Epidermal melanocyte (primary cell): ENCODE data around the gene GPR17.

Source experiments
- DNase-seq: peaks from one replicate; pipeline ENCODE4 v3.0.0; 2011; ENCODE audit warnings: low spot score; ENCODE audit not compliant: insufficient read length

GPR17 gene

DNA sequence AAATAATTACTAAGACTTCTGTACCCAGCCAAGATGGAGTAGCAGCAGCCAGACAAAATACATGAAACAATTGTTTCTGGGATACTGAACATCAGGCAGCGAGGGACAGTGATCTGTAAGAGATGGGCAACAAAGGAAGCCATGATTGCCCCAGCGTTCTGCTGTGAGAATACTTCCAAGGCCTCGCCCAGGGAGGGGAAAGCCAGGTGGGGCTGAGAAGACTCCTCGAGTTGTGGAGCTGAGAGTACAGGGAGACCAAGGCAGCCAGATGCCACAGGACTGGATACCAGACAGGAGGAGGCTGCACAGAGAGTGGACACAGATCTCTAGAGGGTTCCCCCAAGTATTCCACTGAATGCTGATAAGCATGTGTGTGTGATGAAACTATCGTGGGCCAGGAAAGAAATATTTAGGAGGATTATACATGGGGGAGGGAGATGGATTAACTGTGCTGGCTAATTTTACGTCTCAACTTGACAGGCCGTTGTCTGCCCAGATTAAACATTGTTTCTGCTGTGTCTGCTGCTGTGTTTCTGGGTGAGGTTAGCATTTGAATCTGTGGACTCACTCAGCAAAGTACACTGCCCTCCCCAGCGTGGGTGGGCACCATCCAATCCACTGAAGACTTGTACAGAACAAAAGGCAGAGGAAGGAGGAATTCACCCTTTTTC is 39.6 kb downstream of the GPR17 start:
- DNase-seq = no peak

DNA sequence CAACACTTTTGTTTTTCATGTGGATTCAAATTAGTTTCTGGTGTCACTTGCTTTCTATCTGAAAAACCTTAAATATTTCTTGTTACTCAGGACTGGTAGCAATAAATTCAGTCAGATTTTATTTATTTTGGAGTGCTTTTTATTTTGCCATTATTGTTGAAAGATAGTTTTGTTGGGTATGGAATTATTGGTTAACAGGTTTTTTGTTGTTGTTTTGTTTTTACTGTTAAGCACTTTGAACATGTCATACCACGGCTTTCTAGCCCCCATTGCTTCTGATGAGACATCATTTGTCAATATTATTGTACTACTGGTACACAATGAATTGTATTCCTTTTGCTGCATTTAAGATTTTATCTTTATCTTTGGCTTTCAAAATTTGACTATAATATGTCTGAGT is 42.5 kb downstream of the GPR17 start:
- no peak for DNase-seq

DNA sequence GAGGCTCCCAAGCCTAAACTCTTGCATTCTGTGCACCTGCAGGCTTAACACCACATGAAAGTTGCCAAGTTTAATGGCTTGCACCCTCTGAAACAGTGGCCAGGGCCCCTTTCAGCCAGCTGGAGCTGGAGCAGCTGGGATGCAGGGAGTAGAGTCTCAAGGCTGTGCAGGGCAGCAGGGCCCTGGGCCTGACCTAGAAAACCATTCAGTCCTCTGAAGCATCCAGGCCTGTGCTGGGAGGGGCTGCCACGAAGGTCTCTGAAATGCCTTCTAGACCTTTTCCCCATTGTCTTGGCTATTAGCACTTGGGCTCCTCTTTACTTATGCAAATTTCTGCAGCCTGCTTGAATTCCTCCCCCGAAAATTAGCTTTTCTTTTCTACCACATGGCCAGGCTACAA is 44.7 kb downstream of the GPR17 start:
- no peak for DNase-seq

DNA sequence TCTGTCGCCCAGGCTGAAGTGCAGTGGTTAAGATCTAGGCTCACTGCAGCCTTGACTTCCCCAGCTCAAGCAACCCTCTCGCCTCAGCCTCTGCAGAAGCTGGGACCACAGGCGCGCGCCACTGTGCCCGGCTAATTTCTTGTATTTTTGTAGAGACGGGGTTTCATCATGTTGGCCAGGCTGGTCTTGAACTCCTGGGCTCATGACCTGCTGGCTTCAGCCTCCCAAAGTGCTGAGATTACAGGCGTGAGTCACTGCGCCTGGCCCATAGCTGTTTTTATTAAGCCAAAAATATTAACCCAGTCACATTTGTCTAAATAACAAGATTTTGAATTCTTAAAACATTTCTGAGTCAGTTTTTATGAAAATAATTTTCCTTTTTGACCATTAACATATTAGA is 49.0 kb downstream of the GPR17 start:
- no peak for DNase-seq

DNA sequence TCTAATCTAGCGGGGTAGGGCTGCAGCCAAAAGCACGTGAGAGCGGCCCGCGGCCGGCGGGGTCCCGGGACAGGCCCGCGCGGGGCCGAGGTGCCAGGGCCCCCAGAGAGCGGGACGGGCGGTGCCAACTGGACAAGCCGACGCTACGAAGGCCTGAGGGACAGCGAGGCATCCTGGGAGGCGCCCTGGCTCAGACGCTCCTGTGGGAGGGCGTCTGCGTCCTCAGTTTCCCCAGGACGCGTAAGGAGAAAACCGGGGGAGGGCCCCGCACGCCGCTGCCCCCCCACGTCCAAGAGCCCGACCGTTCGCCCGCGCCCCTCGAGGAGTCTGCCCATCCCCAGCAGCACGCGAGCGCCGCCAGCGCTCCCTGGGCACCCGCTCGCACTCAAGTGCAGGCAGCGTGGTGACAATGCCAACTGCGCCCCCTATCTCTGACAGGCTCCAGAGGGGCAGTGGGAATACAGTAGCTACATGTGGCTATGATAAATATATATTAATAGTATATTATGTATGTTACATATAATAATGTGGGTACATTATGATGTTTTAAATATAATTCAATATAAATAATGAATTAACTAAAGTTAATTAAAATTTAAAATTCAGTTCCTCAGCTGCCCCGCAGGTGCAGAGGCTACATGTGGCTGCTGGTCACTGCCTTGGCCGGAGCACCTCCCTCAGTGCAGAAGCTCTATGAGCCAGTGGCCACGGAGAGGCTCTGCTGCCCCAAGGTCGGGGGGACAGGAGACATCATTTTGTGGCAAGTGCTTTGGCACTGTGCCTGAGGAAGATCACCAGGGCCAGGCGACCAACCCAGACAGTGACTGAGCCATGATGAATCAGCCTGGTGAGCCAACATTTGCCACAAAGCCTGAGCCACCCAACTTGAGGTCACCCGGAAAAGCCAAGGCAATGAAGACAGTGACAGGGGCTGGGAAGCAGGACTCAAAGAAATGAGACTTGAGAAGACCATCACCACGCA is 49.8 kb downstream of the GPR17 start:
- no peak for DNase-seq

DNA sequence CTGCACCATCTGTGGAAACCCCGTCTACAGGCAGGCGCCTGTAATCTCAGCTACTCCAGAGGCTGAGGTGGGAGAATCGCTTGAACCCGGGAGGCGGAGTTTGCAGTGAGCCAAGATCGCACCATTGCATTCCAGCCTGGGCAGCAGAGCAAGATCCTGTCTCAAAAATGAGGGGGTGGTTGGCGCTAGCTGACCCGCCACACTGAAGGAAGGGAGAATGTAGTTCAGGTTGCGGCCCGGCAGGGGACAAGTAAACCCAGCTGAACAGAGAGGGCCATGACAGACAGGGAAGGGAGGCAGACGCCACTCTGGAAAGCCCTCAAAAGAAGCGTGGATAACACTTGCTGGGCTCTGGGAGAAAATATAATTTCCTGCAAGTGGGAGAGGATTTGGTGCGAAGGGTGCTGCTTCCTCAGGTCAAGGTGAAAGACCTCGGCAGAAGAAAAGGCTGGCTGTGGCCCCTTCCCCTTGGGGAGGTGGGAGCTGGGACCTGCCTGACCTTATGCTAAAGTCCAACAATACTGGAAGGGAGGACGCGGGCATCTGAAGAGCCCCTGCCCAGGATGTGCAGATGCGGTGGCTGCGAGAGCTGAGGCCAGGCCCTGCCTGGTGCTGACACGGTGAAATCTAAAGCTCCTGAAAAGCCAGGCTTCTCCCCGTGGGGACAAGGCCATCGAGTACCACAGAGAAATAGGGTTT is 51.7 kb downstream of the GPR17 start:
- DNase-seq = no peak

DNA sequence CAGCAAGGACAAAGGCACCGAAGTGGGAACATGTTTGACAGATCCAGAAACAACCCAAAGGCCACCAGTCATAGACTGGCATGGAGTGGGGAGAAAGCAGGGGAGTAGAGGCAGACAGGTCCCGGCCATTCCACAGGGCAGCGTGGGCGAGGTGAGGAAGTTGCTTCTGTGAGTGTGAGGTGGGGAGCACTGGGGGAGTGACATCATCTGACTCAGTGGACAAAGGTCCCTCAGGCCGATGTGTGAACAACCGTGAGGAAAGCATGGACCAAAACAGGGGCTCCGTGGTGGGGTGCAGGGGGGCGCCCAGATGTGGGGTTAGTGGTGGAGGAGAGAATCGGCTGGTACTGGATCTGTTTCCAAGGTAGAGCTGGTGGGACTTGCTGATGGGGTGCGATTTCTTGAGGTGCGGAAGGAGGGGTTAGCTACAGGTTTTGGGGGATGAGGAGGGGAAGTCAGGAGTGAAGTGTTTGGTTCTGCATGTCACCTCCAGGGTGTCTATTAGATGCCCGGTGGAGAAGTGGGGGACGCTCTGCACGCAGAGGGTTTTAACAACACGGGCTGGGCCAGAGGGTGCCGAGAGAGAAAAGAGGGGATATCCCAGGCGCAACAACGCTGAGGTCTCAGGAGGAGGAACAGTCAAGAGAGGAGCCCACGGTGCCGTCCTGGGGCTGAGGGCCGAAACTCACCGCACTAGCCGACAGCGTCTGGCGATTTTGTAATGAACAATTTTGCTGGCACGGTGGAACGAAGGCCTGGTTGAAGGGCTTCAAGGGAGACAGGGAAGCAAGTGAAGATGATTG is 52.8 kb downstream of the GPR17 start:
- DNase-seq = no peak

DNA sequence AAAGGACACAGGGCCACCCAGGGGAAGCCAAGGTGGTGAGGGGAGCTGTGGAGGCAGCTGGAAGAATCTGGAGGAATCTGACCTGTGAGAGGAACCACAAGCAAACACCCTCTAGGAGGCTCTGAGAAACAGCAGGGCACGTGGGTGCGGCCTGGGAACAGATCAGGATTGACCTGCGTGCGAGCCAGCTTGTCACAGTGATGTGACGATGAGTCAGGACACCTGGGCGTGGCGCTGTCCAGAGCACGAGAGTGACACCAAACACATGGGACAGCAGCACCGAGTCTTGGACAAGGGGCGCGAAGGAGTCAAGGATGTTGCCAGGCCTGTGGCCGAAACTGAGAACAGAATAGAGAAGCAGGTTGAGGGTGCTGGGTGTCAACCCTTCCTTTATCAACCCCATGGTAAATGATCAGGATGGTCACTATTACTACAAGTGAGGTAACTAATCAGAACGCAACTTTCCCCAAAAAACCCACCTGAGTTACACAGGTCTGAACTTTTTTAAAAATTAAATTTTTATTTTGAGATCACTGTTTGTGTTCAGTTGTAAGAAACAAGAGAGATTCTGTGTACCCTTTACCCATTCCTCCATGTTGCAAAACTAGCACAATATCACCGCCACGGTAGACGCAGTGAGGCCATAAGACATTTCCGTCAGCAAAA is 54.7 kb downstream of the GPR17 start:
- no peak for DNase-seq

DNA sequence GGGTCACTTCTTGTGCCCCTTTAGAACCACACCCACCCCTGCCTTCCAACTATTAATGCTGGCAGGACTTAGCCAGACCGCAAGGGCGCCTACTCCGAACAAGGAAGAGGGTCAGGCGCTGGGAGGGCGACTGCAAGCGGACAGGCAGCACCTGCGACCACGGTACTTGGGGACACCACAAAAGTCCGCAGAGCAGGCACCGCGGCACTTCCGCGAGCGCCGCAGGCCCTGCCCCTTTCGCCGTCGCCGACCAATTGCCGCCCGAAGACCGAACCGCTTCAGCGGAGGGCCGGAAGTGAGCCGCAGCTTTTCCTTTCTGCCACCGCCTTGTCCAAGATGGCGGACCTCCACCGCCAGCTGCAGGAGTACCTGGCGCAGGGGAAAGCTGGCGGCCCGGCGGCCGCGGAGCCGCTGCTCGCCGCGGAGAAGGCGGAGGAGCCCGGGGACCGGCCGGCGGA is 55.3 kb downstream of the GPR17 start, which contains the start of gene SFT2D3:
SFT2D3 (plus strand) TSS at position 305 of the 458 bp plus-strand sequence; CDS start at position 337, 32 bp downstream.
- peak; percentile 98 for DNase-seq

DNA sequence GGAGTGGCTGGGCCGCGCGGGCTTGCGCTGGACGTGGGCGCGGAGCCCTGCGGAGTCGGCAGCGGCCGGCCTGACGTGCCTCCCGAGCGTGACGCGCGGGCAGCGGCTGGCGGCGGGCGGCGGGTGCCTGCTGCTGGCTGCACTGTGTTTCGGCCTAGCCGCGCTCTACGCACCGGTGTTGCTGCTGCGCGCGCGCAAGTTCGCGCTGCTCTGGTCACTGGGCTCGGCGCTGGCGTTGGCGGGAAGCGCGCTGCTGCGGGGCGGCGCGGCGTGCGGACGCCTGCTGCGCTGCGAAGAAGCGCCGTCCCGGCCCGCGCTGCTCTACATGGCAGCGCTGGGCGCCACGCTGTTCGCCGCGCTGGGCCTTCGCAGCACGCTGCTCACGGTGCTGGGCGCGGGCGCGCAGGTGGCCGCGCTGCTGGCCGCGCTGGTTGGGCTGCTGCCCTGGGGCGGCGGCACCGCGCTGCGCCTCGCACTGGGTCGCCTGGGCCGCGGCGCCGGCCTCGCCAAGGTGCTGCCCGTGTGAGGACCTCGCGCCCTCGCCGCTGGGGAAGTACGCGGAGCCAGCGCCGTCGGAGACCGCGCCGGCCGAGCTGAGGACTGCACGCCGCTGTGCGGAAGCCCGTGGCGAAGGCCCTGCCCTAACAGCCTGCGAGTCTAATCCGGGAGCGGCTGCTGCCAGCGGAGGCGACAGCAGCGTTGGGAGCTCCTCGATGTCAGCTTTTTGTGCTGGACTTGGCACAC is 55.9 kb downstream of the GPR17 start:
- DNase-seq = peak; percentile 68
